Breast epithelium (tissue), 4 donors: ENCODE data around the gene MDFI. TPM values are rescaled to one million over a fixed set of nuclear protein-coding genes. Genes with fewer than 3 reads are reported as not detected.

Source experiments
- DNase-seq, 2 donors: peaks; one replicate each; pipeline ENCODE4 v3.0.0-alpha.2; 2019; ENCODE audit warnings: low spot score in 2 of 2
- H3K27ac ChIP-seq, 2 donors: fragments of 200-600 bp; sonication (generic) in 1 of 2; one replicate each; pipeline ENCODE4 v1.5.1; 2016 to 2019; ENCODE audit warnings: mild to moderate bottlenecking in 1 of 2
- H3K27me3 ChIP-seq, 2 donors: fragments of 200-600 bp; sonication (generic) in 1 of 2; one replicate each; pipeline versions ENCODE4 v1.5.1 to v1.6.0; 2017 to 2019; ENCODE audit warnings: control low read depth in 1 of 2, mild to moderate bottlenecking in 1 of 2
- H3K36me3 ChIP-seq: fragments of 200-600 bp; one replicate; pipeline ENCODE4 v1.5.1; 2019
- H3K4me1 ChIP-seq, 2 donors: fragments of 200-600 bp; sonication (generic); one replicate each; pipeline ENCODE4 v1.5.1; 2016 to 2019; ENCODE audit warnings: control low read depth in 1 of 2
- H3K4me3 ChIP-seq, 3 donors: fragments of 200-600 bp; sonication (generic); 1 replicate in 2 of 3; 2 replicates in 1 of 3; pipeline ENCODE4 v1.5.1; 2016 to 2019; ENCODE audit warnings: mild to moderate bottlenecking in 3 of 3, moderate library complexity in 2 of 3
- H3K9me3 ChIP-seq, 2 donors: fragments of 200-600 bp; sonication (generic) in 1 of 2; one replicate each; pipeline ENCODE4 v1.5.1; 2016 to 2019; ENCODE audit warnings: control low read depth in 1 of 2
- CTCF ChIP-seq, 3 donors: fragments of 450-650 bp; IDR thresholded peaks; one replicate each; pipeline ENCODE4 v1.5.1; 2016 to 2017; ENCODE audit warnings: antibody characterized with exemption in 3 of 3, mild to moderate bottlenecking in 3 of 3, moderate library complexity in 3 of 3
- POLR2A ChIP-seq: fragments of 450-650 bp; IDR thresholded peaks from one replicate; pipeline ENCODE4 v1.6.1; 2016; ENCODE audit warnings: antibody characterized with exemption, mild to moderate bottlenecking, moderate library complexity
- POLR2AphosphoS5 ChIP-seq, 3 donors: sonication (generic); formaldehyde crosslinking; IDR thresholded peaks; one replicate each; pipeline ENCODE4 v1.6.1; 2017; ENCODE audit warnings: antibody characterized with exemption in 3 of 3
- intact Hi-C: fragments of 100-400 bp; cut with DNase I; formaldehyde crosslinking; loops from one replicate; pipeline ENCODE4 v1.15.1; 2023; ENCODE audit warnings: low total_unique reads
- total RNA-seq, 3 donors: library from RNA; depleted of rRNA; stranded (reverse); fragments of >200 nt; gene quantifications; one replicate each; pipeline ENCODE4 v1.1.0, GENCODE V29; 2016

The MDFI gene
- total RNA-seq, 3 donors from 2014 or later: 26.7 to 75.8 (median 36.1) TPM

GRCh38 chr6:41643899-41644269 lies 5.6 kb downstream of the MDFI start:
- no peaks in the 10 kb centered on the region for H3K4me1 ChIP-seq
- intact Hi-C loops: no loop called here
- no peaks in the 10 kb centered on the region for H3K36me3 ChIP-seq
- no peak overlapping the region for H3K4me3 ChIP-seq
- no peaks in the 10 kb centered on the region for H3K9me3 ChIP-seq
- H3K27me3 ChIP-seq: no peaks in the 10 kb centered on the region
- no peak overlapping the region for H3K27ac ChIP-seq
- no peak for DNase-seq
- TF ChIP-seq POLR2AphosphoS5 (IDR thresholded peaks at IDR 0.05) (no peak), CTCF (IDR thresholded peaks at IDR 0.05) (no peak), POLR2A (no peak)

- DNase-seq: no peak
- Histone ChIP-seq H3K4me3 (no peak overlapping the region), H3K27ac (no peak overlapping the region), H3K4me1 (no peaks in the 10 kb centered on the region), H3K27me3 (no peaks in the 10 kb centered on the region), H3K36me3 (no peaks in the 10 kb centered on the region), H3K9me3 (no peaks in the 10 kb centered on the region)
- TF ChIP-seq CTCF (IDR thresholded peaks at IDR 0.05) (no peak), POLR2A (no peak), POLR2AphosphoS5 (IDR thresholded peaks at IDR 0.05) (no peak)
- intact Hi-C loops: no loop called here
Measured at GRCh38 chr6:41644297-41644879, 6.1 kb downstream of the MDFI start.

- Histone ChIP-seq H3K4me3 (no peak overlapping the region), H3K9me3 (no peaks in the 10 kb centered on the region), H3K36me3 (no peaks in the 10 kb centered on the region), H3K4me1 (no peaks in the 10 kb centered on the region), H3K27me3 (no peaks in the 10 kb centered on the region), H3K27ac (no peak overlapping the region)
- intact Hi-C loops: no loop called here
- no peak for DNase-seq
- no peak for TF ChIP-seq POLR2AphosphoS5 (IDR thresholded peaks at IDR 0.05)
- no peak for TF ChIP-seq POLR2A
- TF ChIP-seq CTCF (IDR thresholded peaks at IDR 0.05): no peak
Measured at GRCh38 chr6:41645007-41645618, 6.8 kb downstream of the MDFI start.

- H3K4me3 ChIP-seq: no peak overlapping the region
- no peaks in the 10 kb centered on the region for H3K9me3 ChIP-seq
- intact Hi-C loops: no loop called here
- no peaks in the 10 kb centered on the region for H3K27me3 ChIP-seq
- no peak for DNase-seq
- no peaks in the 10 kb centered on the region for H3K4me1 ChIP-seq
- H3K36me3 ChIP-seq: no peaks in the 10 kb centered on the region
- no peak overlapping the region for H3K27ac ChIP-seq
- TF ChIP-seq POLR2AphosphoS5 (IDR thresholded peaks at IDR 0.05) (no peak), POLR2A (no peak), CTCF (IDR thresholded peaks at IDR 0.05) (no peak)
Measured at GRCh38 chr6:41646026-41646795, 7.9 kb downstream of the MDFI start.

- H3K27ac ChIP-seq: no peak overlapping the region
- H3K4me3 ChIP-seq: no peak overlapping the region
- DNase-seq: no peak
- H3K36me3 ChIP-seq: no peaks in the 10 kb centered on the region
- no peaks in the 10 kb centered on the region for H3K27me3 ChIP-seq
- no peaks in the 10 kb centered on the region for H3K4me1 ChIP-seq
- intact Hi-C loops: no loop called here
- TF ChIP-seq POLR2A (no peak), POLR2AphosphoS5 (IDR thresholded peaks at IDR 0.05) (no peak), CTCF (IDR thresholded peaks at IDR 0.05) (no peak)
- no peaks in the 10 kb centered on the region for H3K9me3 ChIP-seq
Measured at GRCh38 chr6:41647061-41647511, 8.8 kb downstream of the MDFI start.
